ENCODE results near the gene RSRC1. TPM values are rescaled to one million over a fixed set of nuclear protein-coding genes. Genes with fewer than 3 reads are reported as not detected.
A peak's percentile ranks its signal among the peaks of the same experiment; 100 is the strongest.

Gene RSRC1
- total and polyA plus RNA-seq, 2 of the 13 experiments (the other 11 are each of a cell fraction or from before 2014, with no cell fraction given) = 4.9 to 63.0 TPM

GRCh38 chr3:158109804-158110657, at the start of gene RSRC1 (continued):
- TF ChIP-seq RBAK (CRISPR knock-in tag; IDR thresholded peaks at IDR 0.05) (no peak), AFF4 (CRISPR knock-in tag; IDR thresholded peaks at IDR 0.05) (no peak), SSRP1 (CRISPR knock-in tag; IDR thresholded peaks at IDR 0.05) (no peak), NKX3-1 (CRISPR knock-in tag; IDR thresholded peaks at IDR 0.05) (peak; percentile 42; the same call in 1 of the 2 replicates), ZZZ3 (CRISPR knock-in tag; IDR thresholded peaks at IDR 0.05; ENCODE audit: borderline replicate concordance) (peak; percentile 67; the same call in 1 of the 2 replicates), TSC22D2 (CRISPR knock-in tag; IDR thresholded peaks at IDR 0.05; ENCODE audit: borderline replicate concordance) (peak; percentile 67; the same call in 1 of the 2 replicates), ZSCAN9 (CRISPR knock-in tag; IDR thresholded peaks at IDR 0.05; ENCODE audit: borderline replicate concordance) (peak; percentile 38; the same call in 1 of the 2 replicates), ATF2 (CRISPR knock-in tag; IDR thresholded peaks at IDR 0.05) (no peak; the same call in 1 of the 2 replicates), ZNF430 (CRISPR knock-in tag; IDR thresholded peaks at IDR 0.05) (peak; percentile 89), ZNF572 (CRISPR knock-in tag; IDR thresholded peaks at IDR 0.05) (peak; percentile 52; the same call in 1 of the 2 replicates), NONO (IDR thresholded peaks at IDR 0.05) (no peak), NONO (CRISPR knock-in tag; conservative IDR thresholded peaks at IDR 0.05) (peak; percentile 93), KDM3A (CRISPR knock-in tag; IDR thresholded peaks at IDR 0.05; ENCODE audit: low read depth) (peak; percentile 97), DNMT1 (CRISPR knock-in tag; IDR thresholded peaks at IDR 0.05) (no peak), FOXO1 (CRISPR knock-in tag; IDR thresholded peaks at IDR 0.05) (no peak; the same call in 1 of the 2 replicates), PHF5A (CRISPR knock-in tag; IDR thresholded peaks at IDR 0.05; ENCODE audit: low read depth, unreplicated experiment) (no peak), ZBTB8A (CRISPR knock-in tag; IDR thresholded peaks at IDR 0.05; ENCODE audit: borderline replicate concordance, low read depth) (no peak), HMG20B (CRISPR knock-in tag; conservative IDR thresholded peaks at IDR 0.05) (no peak), GABPA (IDR thresholded peaks at IDR 0.05; ENCODE audit: low read depth, low read length) (no peak), GABPA (CRISPR knock-in tag; IDR thresholded peaks at IDR 0.05; ENCODE audit: low read depth) (peak; percentile 46), MIER2 (CRISPR knock-in tag; IDR thresholded peaks at IDR 0.05) (peak; percentile 80), SKI (IDR thresholded peaks at IDR 0.05; ENCODE audit: partially characterized antibody) (peak; percentile 19), ZBTB37 (CRISPR knock-in tag; IDR thresholded peaks at IDR 0.05) (0 out of 2 replicates have a peak, but pooled peaks have one; percentile 20), ZNF550 (CRISPR knock-in tag; IDR thresholded peaks at IDR 0.05; ENCODE audit: borderline replicate concordance) (peak; percentile 62; the same call in 1 of the 2 replicates)

Measured in HepG2 (cell line).